CD14-positive monocyte (primary cell): ENCODE measurements around the gene PHKA1. TPM values are rescaled to one million over a fixed set of nuclear protein-coding genes. Genes with fewer than 3 reads are reported as not detected.
A peak's percentile ranks its signal among the peaks of the same experiment; 100 is the strongest.

Experiments used
- DNase-seq, 3 donors: peaks; one replicate each; pipeline ENCODE4 v3.0.0-alpha.2; 2011 to 2022
- H2AFZ ChIP-seq: 2 replicates; pipeline ENCODE4 v1.6.0; 2012; ENCODE audit warnings: mild to moderate bottlenecking, low read depth, low read length, inconsistent platforms; ENCODE audit not compliant: insufficient read depth, poor library complexity, severe bottlenecking
- H3K27ac ChIP-seq, 2 donors: 1 replicate in 1 of 2; 2 replicates in 1 of 2; pipeline ENCODE4 v1.5.1; 2012 to 2013; ENCODE audit warnings: low read length in 2 of 2, control low read depth in 1 of 2, inconsistent platforms in 1 of 2, low read depth in 1 of 2, mild to moderate bottlenecking in 1 of 2
- H3K27me3 ChIP-seq, 2 donors: one replicate each; pipeline versions ENCODE4 v1.6.0 to v1.6.1; 2011 to 2013; ENCODE audit warnings: low read length in 2 of 2; ENCODE audit not compliant: control insufficient read depth in 2 of 2, insufficient read depth in 2 of 2
- H3K36me3 ChIP-seq, 2 donors: replicated peaks in 1 of 2; 1 replicate in 1 of 2; 2 replicates in 1 of 2; pipeline versions ENCODE4 v1.5.1 to v1.6.1; 2012 to 2013; ENCODE audit warnings: low read length in 2 of 2, control low read depth in 1 of 2, inconsistent platforms in 1 of 2, mild to moderate bottlenecking in 1 of 2; ENCODE audit not compliant: insufficient read depth in 2 of 2, control insufficient read depth in 1 of 2
- H3K4me1 ChIP-seq, 2 donors: 1 replicate in 1 of 2; 2 replicates in 1 of 2; pipeline versions ENCODE4 v1.5.1 to v1.6.1; 2012 to 2013; ENCODE audit warnings: low read length in 2 of 2, control low read depth in 1 of 2, inconsistent platforms in 1 of 2, mild to moderate bottlenecking in 1 of 2, moderate library complexity in 1 of 2; ENCODE audit not compliant: insufficient read depth in 2 of 2, control insufficient read depth in 1 of 2
- H3K4me2 ChIP-seq: replicated peaks from 2 replicates; pipeline ENCODE3; 2012; ENCODE audit warnings: low read length, moderate library complexity, mild to moderate bottlenecking; ENCODE audit not compliant: poor library complexity, severe bottlenecking; ENCODE audit errors: extremely low read depth
- H3K4me3 ChIP-seq, 3 experiments: fragments of 200-600 bp in 1 of 3; sonication (generic) in 1 of 3; replicated peaks in 1 of 3; 1 replicate in 2 of 3; 2 replicates in 1 of 3; pipeline ENCODE4 v1.5.1; 2011 to 2013; ENCODE audit warnings: low read length in 3 of 3, mild to moderate bottlenecking in 3 of 3, control low read depth in 2 of 3, low read depth in 2 of 3, inconsistent platforms in 1 of 3, moderate library complexity in 1 of 3
- H3K79me2 ChIP-seq: 2 replicates; pipeline ENCODE4 v1.6.0; 2012; ENCODE audit warnings: mild to moderate bottlenecking, control low read depth, inconsistent platforms, low read length, moderate library complexity; ENCODE audit not compliant: insufficient read depth
- H3K9ac ChIP-seq: 2 replicates; pipeline ENCODE4 v1.6.0; 2017; ENCODE audit warnings: low read length, mild to moderate bottlenecking; ENCODE audit not compliant: insufficient read depth, poor library complexity, severe bottlenecking
- H3K9me3 ChIP-seq, 2 donors: replicated peaks in 1 of 2; 1 replicate in 1 of 2; 2 replicates in 1 of 2; pipeline versions ENCODE4 v1.5.1 to v1.6.1; 2012 to 2013; ENCODE audit warnings: low read length in 2 of 2, control low read depth in 1 of 2; ENCODE audit not compliant: control insufficient read depth in 1 of 2, insufficient read depth in 1 of 2
- H4K20me1 ChIP-seq: 2 replicates; pipeline ENCODE4 v1.6.0; 2012; ENCODE audit warnings: mild to moderate bottlenecking, low read length, control low read depth, moderate library complexity; ENCODE audit not compliant: insufficient read depth
- H3K27ac Mint-ChIP-seq, 7 donors: one replicate each; pipeline ENCODE4 v1.8.0; 2020; ENCODE audit warnings: mild to moderate bottlenecking in 7 of 7, mixed read lengths in 7 of 7, moderate library complexity in 6 of 7, inconsistent platforms in 2 of 7
- H3K27me3 Mint-ChIP-seq, 3 donors: one replicate each; pipeline ENCODE4 v1.8.0; 2021 to 2022; ENCODE audit warnings: low read depth in 3 of 3, mild to moderate bottlenecking in 3 of 3, mixed read lengths in 3 of 3, moderate library complexity in 3 of 3, inconsistent platforms in 1 of 3
- H3K36me3 Mint-ChIP-seq, 2 donors: one replicate each; pipeline ENCODE4 v1.8.0; 2020; ENCODE audit warnings: mixed read lengths in 2 of 2, inconsistent platforms in 1 of 2, mild to moderate bottlenecking in 1 of 2
- H3K4me1 Mint-ChIP-seq: one replicate; pipeline ENCODE4 v1.8.0; 2020; ENCODE audit warnings: mild to moderate bottlenecking, mixed read lengths
- H3K4me3 Mint-ChIP-seq, 2 donors: one replicate each; pipeline ENCODE4 v1.8.0; 2020; ENCODE audit warnings: mild to moderate bottlenecking in 2 of 2, mixed read lengths in 2 of 2, moderate library complexity in 1 of 2
- H3K9me3 Mint-ChIP-seq, 7 donors: one replicate each; pipeline ENCODE4 v1.8.0; 2020 to 2022; ENCODE audit warnings: mixed read lengths in 7 of 7, mild to moderate bottlenecking in 6 of 7, moderate library complexity in 6 of 7, inconsistent platforms in 2 of 7
- WGBS: methylation state at CpG from one replicate; pipeline ENCODE4 v1.1.5; 2013; ENCODE audit warnings: missing lambda C conversion rate; ENCODE audit not compliant: insufficient coverage; 5-methylcytosine and 5-hydroxymethylcytosine counted together
- intact Hi-C, 2 donors: fragments of 100-400 bp; cut with micrococcal nuclease; formaldehyde crosslinking; loops; one replicate each; pipeline versions ENCODE4 v1.15.0 to v1.15.1; 2023
- polyA plus RNA-seq, 3 donors: library from polyadenylated mRNA; depleted of rRNA in 1 of 3; unstranded in 2 of 3; stranded (reverse) in 1 of 3; fragments of 300-500 nt in 2 of 3; fragments of >200 nt in 1 of 3; fragmentation: Illumina TruSeq in 2 of 3; gene quantifications; 1 replicate in 2 of 3; 2 replicates in 1 of 3; pipeline ENCODE4 v1.2.3, GENCODE V29; 2012 to 2021
- TF ChIP-seq, protein P1 (sequence below): fragments of 200-600 bp; IDR thresholded peaks from one replicate; pipeline ENCODE4 v1.8.0; 2022; ENCODE audit warnings: antibody characterized with exemption, mild to moderate bottlenecking

The PHKA1 gene
- polyA plus RNA-seq, 3 donors, result 0.01 TPM; not detected in 2

GRCh38 chrX:72609313-72609712 lies 104.8 kb downstream of the PHKA1 start:
- WGBS, result no CpG with 5 or more reads among the region's 2 CpGs
- H3K9ac ChIP-seq, result no peak overlapping the region
- no peaks in the 10 kb centered on the region for H4K20me1 ChIP-seq

GRCh38 chrX:72604705-72605104 lies 109.4 kb downstream of the PHKA1 start:
- Histone ChIP-seq H4K20me1 (no peaks in the 10 kb centered on the region), H3K36me3 (no peaks in the 10 kb centered on the region), H3K4me1 (no peaks in the 10 kb centered on the region), H3K79me2 (no peaks in the 10 kb centered on the region), H3K4me2 (no peak overlapping the region), H2AFZ (no peak overlapping the region), H3K27ac (no peak overlapping the region), H3K9ac (no peak overlapping the region), H3K9me3 (no peaks in the 10 kb centered on the region), H3K27me3 (no peaks in the 10 kb centered on the region), H3K4me3 (no peak overlapping the region)
- H3K4me3 Mint-ChIP-seq, result no peak overlapping the region
- peak in 1 of 3 donors; percentile 2 for DNase-seq
- no peak overlapping the region for H3K27ac Mint-ChIP-seq
- intact Hi-C loops, result no loop called here
- peaks cover 0 to 4% (median 0%) of the 10 kb centered on the region in 3 donors for H3K27me3 Mint-ChIP-seq
- H3K36me3 Mint-ChIP-seq, result no peaks in the 10 kb centered on the region
- peaks cover 2% of the 10 kb centered on the region for H3K4me1 Mint-ChIP-seq
- no peaks in the 10 kb centered on the region for H3K9me3 Mint-ChIP-seq
- TF ChIP-seq, protein P1, sequence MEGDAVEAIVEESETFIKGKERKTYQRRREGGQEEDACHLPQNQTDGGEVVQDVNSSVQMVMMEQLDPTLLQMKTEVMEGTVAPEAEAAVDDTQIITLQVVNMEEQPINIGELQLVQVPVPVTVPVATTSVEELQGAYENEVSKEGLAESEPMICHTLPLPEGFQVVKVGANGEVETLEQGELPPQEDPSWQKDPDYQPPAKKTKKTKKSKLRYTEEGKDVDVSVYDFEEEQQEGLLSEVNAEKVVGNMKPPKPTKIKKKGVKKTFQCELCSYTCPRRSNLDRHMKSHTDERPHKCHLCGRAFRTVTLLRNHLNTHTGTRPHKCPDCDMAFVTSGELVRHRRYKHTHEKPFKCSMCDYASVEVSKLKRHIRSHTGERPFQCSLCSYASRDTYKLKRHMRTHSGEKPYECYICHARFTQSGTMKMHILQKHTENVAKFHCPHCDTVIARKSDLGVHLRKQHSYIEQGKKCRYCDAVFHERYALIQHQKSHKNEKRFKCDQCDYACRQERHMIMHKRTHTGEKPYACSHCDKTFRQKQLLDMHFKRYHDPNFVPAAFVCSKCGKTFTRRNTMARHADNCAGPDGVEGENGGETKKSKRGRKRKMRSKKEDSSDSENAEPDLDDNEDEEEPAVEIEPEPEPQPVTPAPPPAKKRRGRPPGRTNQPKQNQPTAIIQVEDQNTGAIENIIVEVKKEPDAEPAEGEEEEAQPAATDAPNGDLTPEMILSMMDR, result no peak
- whole genome bisulfite sequencing, result no CpG with 5 or more reads among the region's 3 CpGs

More at GRCh38 chrX:72609313-72609712, 104.8 kb downstream of the PHKA1 start:
- H3K4me3 Mint-ChIP-seq, result no peak overlapping the region
- H3K79me2 ChIP-seq, result no peaks in the 10 kb centered on the region
- no peak overlapping the region for H3K4me2 ChIP-seq
- no peak overlapping the region for H3K4me3 ChIP-seq
- H3K36me3 ChIP-seq, result no peaks in the 10 kb centered on the region
- no peaks in the 10 kb centered on the region for H3K4me1 ChIP-seq
- no peaks in the 10 kb centered on the region for H3K9me3 Mint-ChIP-seq
- DNase-seq, result no peak
- H3K27ac Mint-ChIP-seq, result no peak overlapping the region
- no peak overlapping the region for H2AFZ ChIP-seq
- H3K27me3 Mint-ChIP-seq, result peaks cover 0 to 5% (median 0%) of the 10 kb centered on the region in 3 donors
- no peaks in the 10 kb centered on the region for H3K9me3 ChIP-seq
- intact Hi-C loops, result no loop called here
- TF ChIP-seq, protein P1, result no peak
- no peak overlapping the region for H3K27ac ChIP-seq
- H3K4me1 Mint-ChIP-seq, result no peaks in the 10 kb centered on the region
- no peaks in the 10 kb centered on the region for H3K27me3 ChIP-seq
- H3K36me3 Mint-ChIP-seq, result no peaks in the 10 kb centered on the region
